Bronchial epithelial cell (primary cell): Measurements from ENCODE around the gene DUSP6. TPM values are rescaled to one million over a fixed set of nuclear protein-coding genes. Genes with fewer than 3 reads are reported as not detected.

Experiments used
- DNase-seq: peaks from one replicate; pipeline ENCODE4 v3.0.0-alpha.2; 2010; ENCODE audit warnings: low read depth
- FAIRE-seq: peaks from 2 replicates; lab custom pipeline; 2011; peaks lifted over from hg19 to GRCh38; lab: Jason Lieb, UNC
- H3K27me3 ChIP-seq: 2 replicates; pipeline ENCODE4 v1.5.1; 2011; ENCODE audit warnings: low read length; ENCODE audit not compliant: control insufficient read depth, insufficient read depth
- H3K36me3 ChIP-seq: 2 replicates; pipeline ENCODE4 v1.5.1; 2011; ENCODE audit warnings: low read length; ENCODE audit not compliant: control insufficient read depth, insufficient read depth
- H3K4me3 ChIP-seq: 2 replicates; pipeline ENCODE4 v1.5.1; 2011; ENCODE audit warnings: mild to moderate bottlenecking, low read depth, low read length, control low read depth
- total RNA-seq: library from RNA; depleted of rRNA; stranded (reverse); fragments of >200 nt; gene quantifications from 2 replicates; pipeline ENCODE4 v1.2.1, GENCODE V29; 2014
- TF ChIP-seq, protein P1 (sequence below): IDR thresholded peaks from 2 replicates; pipeline ENCODE4 v1.5.1; 2011; ENCODE audit warnings: mild to moderate bottlenecking, moderate library complexity, low read length, control low read depth, inconsistent platforms; ENCODE audit not compliant: insufficient read depth, severe bottlenecking

Gene DUSP6
- total RNA-seq, 1 donor from 2014 or later: 149 TPM

DNA sequence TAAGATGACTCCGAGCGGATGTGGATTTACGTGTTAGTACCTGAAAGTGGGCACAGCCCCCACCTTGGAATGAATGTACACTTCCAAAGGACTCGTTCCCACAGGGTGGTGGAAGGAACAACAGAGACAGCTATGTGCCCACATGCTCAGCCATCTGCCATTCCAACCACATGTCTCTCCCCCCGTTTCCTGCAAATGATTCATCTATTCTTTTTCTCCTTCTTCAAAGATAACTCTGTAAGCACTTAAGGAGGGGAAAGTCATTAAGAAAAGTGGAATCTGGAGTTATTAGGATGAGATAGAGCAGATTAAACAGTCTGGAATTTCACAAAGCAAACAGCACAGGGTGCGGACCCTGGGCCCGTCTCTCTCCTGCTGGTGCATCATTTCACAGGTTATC lies 18.5 kb upstream of the DUSP6 start:
- DNase-seq (peak; percentile 100), FAIRE-seq (no peak)
- H3K36me3 ChIP-seq: no peaks in the 10 kb centered on the region
- TF ChIP-seq, protein P1, sequence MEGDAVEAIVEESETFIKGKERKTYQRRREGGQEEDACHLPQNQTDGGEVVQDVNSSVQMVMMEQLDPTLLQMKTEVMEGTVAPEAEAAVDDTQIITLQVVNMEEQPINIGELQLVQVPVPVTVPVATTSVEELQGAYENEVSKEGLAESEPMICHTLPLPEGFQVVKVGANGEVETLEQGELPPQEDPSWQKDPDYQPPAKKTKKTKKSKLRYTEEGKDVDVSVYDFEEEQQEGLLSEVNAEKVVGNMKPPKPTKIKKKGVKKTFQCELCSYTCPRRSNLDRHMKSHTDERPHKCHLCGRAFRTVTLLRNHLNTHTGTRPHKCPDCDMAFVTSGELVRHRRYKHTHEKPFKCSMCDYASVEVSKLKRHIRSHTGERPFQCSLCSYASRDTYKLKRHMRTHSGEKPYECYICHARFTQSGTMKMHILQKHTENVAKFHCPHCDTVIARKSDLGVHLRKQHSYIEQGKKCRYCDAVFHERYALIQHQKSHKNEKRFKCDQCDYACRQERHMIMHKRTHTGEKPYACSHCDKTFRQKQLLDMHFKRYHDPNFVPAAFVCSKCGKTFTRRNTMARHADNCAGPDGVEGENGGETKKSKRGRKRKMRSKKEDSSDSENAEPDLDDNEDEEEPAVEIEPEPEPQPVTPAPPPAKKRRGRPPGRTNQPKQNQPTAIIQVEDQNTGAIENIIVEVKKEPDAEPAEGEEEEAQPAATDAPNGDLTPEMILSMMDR: no peak
- H3K27me3 ChIP-seq: no peaks in the 10 kb centered on the region
- no peak overlapping the region for H3K4me3 ChIP-seq

DNA sequence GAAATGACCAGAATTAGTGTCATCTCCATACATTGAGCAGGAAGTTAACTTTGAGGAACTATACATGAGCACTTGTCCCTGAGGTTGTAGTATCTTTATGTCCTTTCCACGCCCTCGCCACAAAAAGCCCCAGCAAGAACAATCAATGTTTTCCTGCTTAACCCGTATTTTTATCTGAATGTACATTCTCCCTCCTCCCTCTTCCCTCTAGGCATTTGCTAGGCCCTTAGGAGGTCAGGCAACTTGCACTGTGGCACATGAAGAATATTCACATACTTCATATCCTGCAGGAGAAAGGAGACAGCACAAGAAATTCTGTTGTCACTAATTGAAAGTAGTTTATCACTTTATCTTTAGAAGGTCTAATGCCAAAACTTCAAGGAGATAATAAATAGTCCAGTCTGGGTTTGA lies 18.1 kb upstream of the DUSP6 start:
- DNase-seq: no peak
- TF ChIP-seq, protein P1: no peak
- no peak for FAIRE-seq
- Histone ChIP-seq H3K27me3 (no peaks in the 10 kb centered on the region), H3K36me3 (no peaks in the 10 kb centered on the region), H3K4me3 (no peak overlapping the region)

DNA sequence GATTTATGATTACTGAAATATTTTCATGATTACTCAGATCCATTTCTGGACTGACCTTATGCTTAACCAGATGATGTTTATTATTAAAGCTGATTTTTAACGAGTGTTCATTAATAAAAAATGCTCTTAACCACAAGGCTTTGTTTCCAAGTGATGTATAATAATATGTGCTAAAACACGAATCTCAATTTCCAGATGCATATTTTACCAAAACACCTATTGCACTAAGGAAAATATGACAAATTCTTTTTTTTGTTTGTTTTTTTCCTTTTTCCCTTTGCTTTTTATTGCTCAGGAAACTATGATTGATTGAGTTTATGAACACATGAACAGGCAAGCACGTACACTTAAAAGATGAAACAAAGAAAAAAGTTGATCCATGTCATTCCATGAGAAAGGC lies 16.9 kb upstream of the DUSP6 start:
- Histone ChIP-seq H3K4me3 (no peak overlapping the region), H3K27me3 (no peaks in the 10 kb centered on the region), H3K36me3 (no peaks in the 10 kb centered on the region)
- DNase-seq (no peak), FAIRE-seq (no peak)
- TF ChIP-seq, protein P1: no peak

DNA sequence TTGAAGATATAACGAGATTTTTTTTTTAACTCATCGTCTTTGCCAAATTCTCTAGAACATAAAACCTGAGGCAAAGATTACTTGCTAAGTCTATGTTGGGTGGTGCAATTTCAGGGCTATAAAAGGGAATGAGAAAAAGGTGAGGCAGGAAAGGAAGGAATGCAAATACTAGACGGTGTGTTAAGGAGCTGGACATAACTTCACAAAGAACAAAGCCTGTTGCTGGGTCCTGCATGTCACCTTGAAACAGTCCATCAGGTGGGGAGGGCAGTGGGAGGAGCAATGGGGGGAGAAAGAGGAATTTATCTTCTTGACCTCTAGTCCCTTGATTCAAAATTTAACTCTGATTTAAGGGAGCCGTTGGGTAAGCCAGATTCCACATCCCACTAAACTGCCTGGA lies 16.1 kb upstream of the DUSP6 start:
- TF ChIP-seq, protein P1: no peak
- DNase-seq: no peak
- no peak for FAIRE-seq
- Histone ChIP-seq H3K27me3 (no peaks in the 10 kb centered on the region), H3K36me3 (no peaks in the 10 kb centered on the region), H3K4me3 (no peak overlapping the region)

DNA sequence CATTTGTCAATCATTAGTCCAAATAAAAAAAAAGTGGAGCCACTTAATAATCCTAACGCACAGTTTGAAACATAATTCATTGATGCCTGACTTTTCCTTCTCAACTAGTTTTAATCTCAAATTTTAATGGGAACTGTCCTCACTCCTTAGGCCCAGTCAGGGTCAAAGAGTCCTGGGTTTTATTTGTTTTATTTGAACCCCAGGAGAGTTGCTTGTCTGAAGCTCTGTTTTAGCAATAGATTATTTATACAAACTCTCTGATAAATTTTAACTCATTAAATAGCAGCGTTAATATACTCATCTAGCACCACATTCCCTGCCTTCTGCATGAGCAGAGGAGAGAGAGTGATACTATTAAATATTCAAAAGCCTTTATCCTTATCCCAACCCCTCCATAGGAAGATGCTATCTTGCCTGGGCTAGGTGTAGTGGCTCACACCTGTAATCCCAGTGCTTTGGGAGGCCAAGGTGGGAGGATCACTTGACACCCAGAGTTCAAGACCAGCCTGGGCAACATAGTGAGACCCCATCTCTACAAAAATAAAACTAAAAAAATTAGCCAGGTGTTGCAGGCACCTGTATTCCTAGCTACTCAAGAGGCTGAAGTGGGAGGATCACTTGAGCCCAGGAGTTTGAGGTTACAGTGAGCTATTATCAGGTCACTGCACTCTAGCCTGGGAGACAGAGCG lies 14.5 kb upstream of the DUSP6 start:
- no peaks in the 10 kb centered on the region for H3K27me3 ChIP-seq
- DNase-seq (no peak), FAIRE-seq (no peak)
- H3K36me3 ChIP-seq: no peaks in the 10 kb centered on the region
- TF ChIP-seq, protein P1: no peak
- H3K4me3 ChIP-seq: no peak overlapping the region

DNA sequence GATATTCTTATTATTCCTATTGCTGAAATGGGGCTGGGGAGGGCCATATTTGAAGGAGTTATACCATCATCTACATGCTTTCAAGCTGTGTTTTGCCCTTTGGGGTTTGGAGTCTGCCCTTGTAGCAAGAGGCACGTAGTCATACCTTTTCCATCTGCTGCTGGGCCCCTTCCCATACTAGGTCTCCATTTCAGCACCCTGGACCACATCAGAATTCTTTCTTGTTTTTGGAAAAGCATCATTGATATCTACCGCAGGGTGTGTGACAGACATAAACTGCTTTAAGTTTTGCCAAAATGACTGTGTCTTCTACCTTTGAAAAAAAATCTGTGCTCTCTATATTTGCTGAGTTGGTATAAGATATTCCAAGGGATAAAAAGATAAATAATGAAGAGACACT lies 12.3 kb upstream of the DUSP6 start:
- DNase-seq (no peak), FAIRE-seq (no peak)
- Histone ChIP-seq H3K4me3 (no peak overlapping the region), H3K36me3 (no peaks in the 10 kb centered on the region), H3K27me3 (no peaks in the 10 kb centered on the region)
- TF ChIP-seq, protein P1: no peak
